GM23338 (cell line): ENCODE measurements around the gene DSG3. TPM values are rescaled to one million over a fixed set of nuclear protein-coding genes. Genes with fewer than 3 reads are reported as not detected.

ENCODE experiments used
- ATAC-seq: fragments of 200-7000 bp; cut with Tn5 transposase; 3 replicates; pipeline ENCODE4 v1.9.1; 2020
- DNase-seq: peaks from one replicate; pipeline ENCODE4 v3.0.0-alpha.2; 2015; ENCODE audit warnings: low spot score
- H2AFZ ChIP-seq: fragments of 200-600 bp; sonication (generic); 2 replicates; pipeline ENCODE4 v1.8.0; 2016; ENCODE audit warnings: antibody characterized with exemption, mild to moderate bottlenecking, moderate library complexity
- H3F3A ChIP-seq: fragments of 200-600 bp; sonication (generic); replicated peaks from 2 replicates; pipeline ENCODE4 v1.8.0; 2017; ENCODE audit warnings: antibody characterized with exemption, mixed run types, low read depth
- H3K27ac ChIP-seq: fragments of 200-600 bp; sonication (generic); 2 replicates; pipeline ENCODE4 v1.6.1; 2016; ENCODE audit warnings: low read depth
- H3K27me3 ChIP-seq: fragments of 200-600 bp; sonication (generic); 2 replicates; pipeline ENCODE4 v1.8.0; 2016; ENCODE audit warnings: mild to moderate bottlenecking, mixed run types, moderate library complexity; ENCODE audit not compliant: insufficient read depth
- H3K36me3 ChIP-seq: fragments of 200-600 bp; sonication (generic); 2 replicates; pipeline ENCODE4 v1.8.0; 2016; ENCODE audit warnings: mild to moderate bottlenecking; ENCODE audit not compliant: insufficient read depth
- H3K4me1 ChIP-seq: fragments of 200-600 bp; sonication (generic); 2 replicates; pipeline ENCODE4 v1.8.0; 2016; ENCODE audit warnings: mild to moderate bottlenecking, moderate library complexity; ENCODE audit not compliant: insufficient read depth
- H3K4me2 ChIP-seq: fragments of 200-600 bp; sonication (generic); 2 replicates; pipeline ENCODE4 v1.7.1; 2017; ENCODE audit warnings: mixed run types
- H3K4me3 ChIP-seq: fragments of 200-600 bp; sonication (generic); 2 replicates; pipeline ENCODE4 v1.6.1; 2016; ENCODE audit warnings: mixed run types
- H3K79me2 ChIP-seq: fragments of 200-600 bp; sonication (generic); replicated peaks from 2 replicates; pipeline ENCODE4 v1.8.0; 2017; ENCODE audit warnings: mild to moderate bottlenecking; ENCODE audit not compliant: insufficient read depth
- H3K9me2 ChIP-seq: fragments of 200-600 bp; sonication (generic); 2 replicates; pipeline ENCODE4 v1.8.0; 2017; ENCODE audit not compliant: insufficient read depth
- H4K20me1 ChIP-seq: fragments of 200-600 bp; sonication (generic); replicated peaks from 2 replicates; pipeline ENCODE4 v1.8.0; 2017; ENCODE audit warnings: mild to moderate bottlenecking; ENCODE audit not compliant: insufficient read depth
- H3K27ac Mint-ChIP-seq: 2 replicates; pipeline ENCODE4 v1.8.0; 2020; ENCODE audit warnings: inconsistent platforms, mild to moderate bottlenecking, moderate library complexity, mixed read lengths
- H3K27me3 Mint-ChIP-seq: 3 replicates; pipeline ENCODE4 v1.8.0; 2022; ENCODE audit warnings: low read depth, mild to moderate bottlenecking, moderate library complexity, mixed read lengths, inconsistent platforms; ENCODE audit not compliant: insufficient read depth, poor library complexity
- H3K36me3 Mint-ChIP-seq: 3 replicates; pipeline ENCODE4 v1.8.0; 2021; ENCODE audit warnings: low read depth, mild to moderate bottlenecking, inconsistent platforms, moderate library complexity, mixed read lengths
- H3K4me1 Mint-ChIP-seq: 3 replicates; pipeline ENCODE4 v1.8.0; 2020; ENCODE audit warnings: mild to moderate bottlenecking, inconsistent platforms, mixed read lengths
- H3K4me3 Mint-ChIP-seq: 3 replicates; pipeline ENCODE4 v1.8.0; 2021; ENCODE audit warnings: moderate library complexity, mild to moderate bottlenecking, inconsistent platforms, mixed read lengths
- H3K9me3 Mint-ChIP-seq: 3 replicates; pipeline ENCODE4 v1.8.0; 2020; ENCODE audit warnings: moderate library complexity, mild to moderate bottlenecking, inconsistent platforms, mixed read lengths
- CREB1 ChIP-seq: fragments of 250-450 bp; sonication (Bioruptor Pico); IDR thresholded peaks from 2 replicates; pipeline ENCODE4 v1.5.0; 2020; ENCODE audit warnings: low read depth, mild to moderate bottlenecking, moderate library complexity
- EZH2 ChIP-seq: fragments of 200-600 bp; sonication (generic); IDR thresholded peaks from one replicate; pipeline ENCODE4 v1.8.0; 2017; ENCODE audit warnings: antibody characterized with exemption, mild to moderate bottlenecking, low read depth; ENCODE audit not compliant: unreplicated experiment
- EZH2phosphoT487 ChIP-seq: fragments of 200-600 bp; sonication (generic); IDR thresholded peaks from one replicate; pipeline ENCODE4 v1.8.1; 2018; ENCODE audit warnings: antibody characterized with exemption; ENCODE audit not compliant: unreplicated experiment
- JUNB ChIP-seq: IDR thresholded peaks from one replicate; pipeline ENCODE4 v1.6.1; 2016; ENCODE audit warnings: antibody characterized with exemption; ENCODE audit not compliant: unreplicated experiment
- NANOG ChIP-seq: IDR thresholded peaks from 2 replicates; pipeline ENCODE4 v1.6.1; 2016; ENCODE audit warnings: antibody characterized with exemption, borderline replicate concordance
- POLR2AphosphoS5 ChIP-seq: IDR thresholded peaks from 2 replicates; pipeline ENCODE4 v1.6.1; 2016; ENCODE audit warnings: antibody characterized with exemption, low read depth
- STAT1 ChIP-seq: IDR thresholded peaks from one replicate; pipeline ENCODE4 v1.6.1; 2016; ENCODE audit warnings: antibody characterized with exemption; ENCODE audit not compliant: unreplicated experiment
- ZNF114 ChIP-seq: fragments of 250-450 bp; sonication (Bioruptor Pico); IDR thresholded peaks from 2 replicates; pipeline ENCODE4 v1.5.0; 2020; ENCODE audit warnings: mild to moderate bottlenecking, moderate library complexity
- ZNF331 ChIP-seq: fragments of 250-450 bp; sonication (Bioruptor Pico); IDR thresholded peaks from 2 replicates; pipeline ENCODE4 v1.5.0; 2020; ENCODE audit warnings: low read depth, mild to moderate bottlenecking, moderate library complexity
- ZNF462 ChIP-seq: fragments of 250-450 bp; sonication (Bioruptor Pico); IDR thresholded peaks from 2 replicates; pipeline ENCODE4 v1.5.0; 2020; ENCODE audit warnings: mild to moderate bottlenecking, moderate library complexity
- polyA plus RNA-seq: library from polyadenylated mRNA; unstranded; fragments of >200 nt; fragmentation: Nextera tagmentation; extraction: Ambion mirVana; gene quantifications from 2 replicates; pipeline ENCODE4 v1.2.1, GENCODE V29; 2016
- total RNA-seq: library from RNA; depleted of rRNA; stranded (reverse); fragments of >200 nt; shearing (Covaris generic); gene quantifications from 2 replicates; pipeline ENCODE4 v1.2.3, GENCODE V29; 2014
- TF ChIP-seq, protein P1 (sequence below), 2 experiments: fragments of 200-600 bp in 1 of 2; sonication (generic) in 1 of 2; conservative IDR thresholded peaks; 2 replicates each; pipeline versions ENCODE4 v1.5.1 to v1.6.1; 2016 to 2017; ENCODE audit warnings: antibody characterized with exemption in 2 of 2, low read depth in 2 of 2, mild to moderate bottlenecking in 2 of 2, moderate library complexity in 1 of 2
- TF ChIP-seq, protein P2 (sequence below): IDR thresholded peaks from 2 replicates; pipeline ENCODE4 v1.6.1; 2016; ENCODE audit warnings: antibody characterized with exemption
- TF ChIP-seq, protein P3 (sequence below): IDR thresholded peaks from one replicate; pipeline ENCODE4 v1.6.1; 2018; ENCODE audit warnings: antibody characterized with exemption; ENCODE audit not compliant: unreplicated experiment

DSG3 gene
- total and polyA plus RNA-seq, 2 experiments from 2014 or later, result 0.05 to 0.24 TPM

DNA sequence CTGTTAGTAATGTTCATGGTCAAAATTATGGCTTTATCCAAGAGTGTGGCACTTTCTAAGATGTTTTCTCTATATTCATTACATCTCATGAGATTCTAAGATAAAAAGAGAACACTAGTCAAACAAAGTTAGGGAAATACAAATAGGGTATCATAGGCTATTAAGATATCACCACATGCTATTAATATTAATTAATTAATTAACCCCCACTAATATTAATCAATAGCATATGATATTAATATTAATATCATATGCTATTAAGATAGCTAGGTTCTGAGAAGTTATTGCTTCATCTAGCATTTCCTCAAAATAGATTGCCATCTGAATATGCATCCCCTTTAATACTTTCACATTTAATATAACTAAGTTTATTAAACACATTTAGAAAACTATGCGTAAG lies 22.1 kb downstream of the DSG3 start:
- Histone ChIP-seq H3K36me3 (no peaks in the 10 kb centered on the region), H3K4me1 (no peaks in the 10 kb centered on the region), H3K4me2 (no peak overlapping the region), H3K9me2 (peaks cover 5% of the 10 kb centered on the region; the same call in 1 of the 2 replicates), H3F3A (no peaks in the 10 kb centered on the region), H3K27me3 (no peaks in the 10 kb centered on the region), H3K27ac (no peak overlapping the region), H3K79me2 (no peaks in the 10 kb centered on the region), H3K4me3 (no peak overlapping the region), H2AFZ (no peak overlapping the region), H4K20me1 (no peaks in the 10 kb centered on the region)
- no peaks in the 10 kb centered on the region for H3K4me1 Mint-ChIP-seq
- H3K9me3 Mint-ChIP-seq, result no peaks in the 10 kb centered on the region
- no peaks in the 10 kb centered on the region for H3K27me3 Mint-ChIP-seq
- ATAC-seq, result no peak
- TF ChIP-seq, protein P1, sequence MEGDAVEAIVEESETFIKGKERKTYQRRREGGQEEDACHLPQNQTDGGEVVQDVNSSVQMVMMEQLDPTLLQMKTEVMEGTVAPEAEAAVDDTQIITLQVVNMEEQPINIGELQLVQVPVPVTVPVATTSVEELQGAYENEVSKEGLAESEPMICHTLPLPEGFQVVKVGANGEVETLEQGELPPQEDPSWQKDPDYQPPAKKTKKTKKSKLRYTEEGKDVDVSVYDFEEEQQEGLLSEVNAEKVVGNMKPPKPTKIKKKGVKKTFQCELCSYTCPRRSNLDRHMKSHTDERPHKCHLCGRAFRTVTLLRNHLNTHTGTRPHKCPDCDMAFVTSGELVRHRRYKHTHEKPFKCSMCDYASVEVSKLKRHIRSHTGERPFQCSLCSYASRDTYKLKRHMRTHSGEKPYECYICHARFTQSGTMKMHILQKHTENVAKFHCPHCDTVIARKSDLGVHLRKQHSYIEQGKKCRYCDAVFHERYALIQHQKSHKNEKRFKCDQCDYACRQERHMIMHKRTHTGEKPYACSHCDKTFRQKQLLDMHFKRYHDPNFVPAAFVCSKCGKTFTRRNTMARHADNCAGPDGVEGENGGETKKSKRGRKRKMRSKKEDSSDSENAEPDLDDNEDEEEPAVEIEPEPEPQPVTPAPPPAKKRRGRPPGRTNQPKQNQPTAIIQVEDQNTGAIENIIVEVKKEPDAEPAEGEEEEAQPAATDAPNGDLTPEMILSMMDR (conservative IDR thresholded peaks at IDR 0.05; ENCODE audit: low read depth in 2 of 2), result no peak
- TF ChIP-seq EZH2 (no peak), ZNF114 (CRISPR knock-in tag) (no peak), ZNF462 (CRISPR knock-in tag) (no peak), ZNF331 (no peak), JUNB (no peak), EZH2phosphoT487 (no peak), POLR2AphosphoS5 (no peak), STAT1 (no peak), CREB1 (CRISPR knock-in tag) (no peak), NANOG (no peak)
- TF ChIP-seq, protein P2, sequence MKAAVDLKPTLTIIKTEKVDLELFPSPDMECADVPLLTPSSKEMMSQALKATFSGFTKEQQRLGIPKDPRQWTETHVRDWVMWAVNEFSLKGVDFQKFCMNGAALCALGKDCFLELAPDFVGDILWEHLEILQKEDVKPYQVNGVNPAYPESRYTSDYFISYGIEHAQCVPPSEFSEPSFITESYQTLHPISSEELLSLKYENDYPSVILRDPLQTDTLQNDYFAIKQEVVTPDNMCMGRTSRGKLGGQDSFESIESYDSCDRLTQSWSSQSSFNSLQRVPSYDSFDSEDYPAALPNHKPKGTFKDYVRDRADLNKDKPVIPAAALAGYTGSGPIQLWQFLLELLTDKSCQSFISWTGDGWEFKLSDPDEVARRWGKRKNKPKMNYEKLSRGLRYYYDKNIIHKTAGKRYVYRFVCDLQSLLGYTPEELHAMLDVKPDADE, result no peak
- TF ChIP-seq, protein P3, sequence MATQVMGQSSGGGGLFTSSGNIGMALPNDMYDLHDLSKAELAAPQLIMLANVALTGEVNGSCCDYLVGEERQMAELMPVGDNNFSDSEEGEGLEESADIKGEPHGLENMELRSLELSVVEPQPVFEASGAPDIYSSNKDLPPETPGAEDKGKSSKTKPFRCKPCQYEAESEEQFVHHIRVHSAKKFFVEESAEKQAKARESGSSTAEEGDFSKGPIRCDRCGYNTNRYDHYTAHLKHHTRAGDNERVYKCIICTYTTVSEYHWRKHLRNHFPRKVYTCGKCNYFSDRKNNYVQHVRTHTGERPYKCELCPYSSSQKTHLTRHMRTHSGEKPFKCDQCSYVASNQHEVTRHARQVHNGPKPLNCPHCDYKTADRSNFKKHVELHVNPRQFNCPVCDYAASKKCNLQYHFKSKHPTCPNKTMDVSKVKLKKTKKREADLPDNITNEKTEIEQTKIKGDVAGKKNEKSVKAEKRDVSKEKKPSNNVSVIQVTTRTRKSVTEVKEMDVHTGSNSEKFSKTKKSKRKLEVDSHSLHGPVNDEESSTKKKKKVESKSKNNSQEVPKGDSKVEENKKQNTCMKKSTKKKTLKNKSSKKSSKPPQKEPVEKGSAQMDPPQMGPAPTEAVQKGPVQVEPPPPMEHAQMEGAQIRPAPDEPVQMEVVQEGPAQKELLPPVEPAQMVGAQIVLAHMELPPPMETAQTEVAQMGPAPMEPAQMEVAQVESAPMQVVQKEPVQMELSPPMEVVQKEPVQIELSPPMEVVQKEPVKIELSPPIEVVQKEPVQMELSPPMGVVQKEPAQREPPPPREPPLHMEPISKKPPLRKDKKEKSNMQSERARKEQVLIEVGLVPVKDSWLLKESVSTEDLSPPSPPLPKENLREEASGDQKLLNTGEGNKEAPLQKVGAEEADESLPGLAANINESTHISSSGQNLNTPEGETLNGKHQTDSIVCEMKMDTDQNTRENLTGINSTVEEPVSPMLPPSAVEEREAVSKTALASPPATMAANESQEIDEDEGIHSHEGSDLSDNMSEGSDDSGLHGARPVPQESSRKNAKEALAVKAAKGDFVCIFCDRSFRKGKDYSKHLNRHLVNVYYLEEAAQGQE, result no peak
- no peaks in the 10 kb centered on the region for H3K36me3 Mint-ChIP-seq
- H3K4me3 Mint-ChIP-seq, result no peak overlapping the region
- DNase-seq, result no peak
- no peak overlapping the region for H3K27ac Mint-ChIP-seq
